GM23338 (cell line): Measurements from ENCODE around the gene KLHL36. TPM values are rescaled to one million over a fixed set of nuclear protein-coding genes. Genes with fewer than 3 reads are reported as not detected.

Source experiments
- ATAC-seq: fragments of 200-7000 bp; cut with Tn5 transposase; 3 replicates; pipeline ENCODE4 v1.9.1; 2020
- DNase-seq: peaks from one replicate; pipeline ENCODE4 v3.0.0-alpha.2; 2015; ENCODE audit warnings: low spot score
- H2AFZ ChIP-seq: fragments of 200-600 bp; sonication (generic); 2 replicates; pipeline ENCODE4 v1.8.0; 2016; ENCODE audit warnings: antibody characterized with exemption, mild to moderate bottlenecking, moderate library complexity
- H3F3A ChIP-seq: fragments of 200-600 bp; sonication (generic); replicated peaks from 2 replicates; pipeline ENCODE4 v1.8.0; 2017; ENCODE audit warnings: antibody characterized with exemption, mixed run types, low read depth
- H3K27ac ChIP-seq: fragments of 200-600 bp; sonication (generic); 2 replicates; pipeline ENCODE4 v1.6.1; 2016; ENCODE audit warnings: low read depth
- H3K27me3 ChIP-seq: fragments of 200-600 bp; sonication (generic); 2 replicates; pipeline ENCODE4 v1.8.0; 2016; ENCODE audit warnings: mild to moderate bottlenecking, mixed run types, moderate library complexity; ENCODE audit not compliant: insufficient read depth
- H3K36me3 ChIP-seq: fragments of 200-600 bp; sonication (generic); 2 replicates; pipeline ENCODE4 v1.8.0; 2016; ENCODE audit warnings: mild to moderate bottlenecking; ENCODE audit not compliant: insufficient read depth
- H3K4me1 ChIP-seq: fragments of 200-600 bp; sonication (generic); 2 replicates; pipeline ENCODE4 v1.8.0; 2016; ENCODE audit warnings: mild to moderate bottlenecking, moderate library complexity; ENCODE audit not compliant: insufficient read depth
- H3K4me2 ChIP-seq: fragments of 200-600 bp; sonication (generic); 2 replicates; pipeline ENCODE4 v1.7.1; 2017; ENCODE audit warnings: mixed run types
- H3K4me3 ChIP-seq: fragments of 200-600 bp; sonication (generic); 2 replicates; pipeline ENCODE4 v1.6.1; 2016; ENCODE audit warnings: mixed run types
- H3K79me2 ChIP-seq: fragments of 200-600 bp; sonication (generic); replicated peaks from 2 replicates; pipeline ENCODE4 v1.8.0; 2017; ENCODE audit warnings: mild to moderate bottlenecking; ENCODE audit not compliant: insufficient read depth
- H3K9me2 ChIP-seq: fragments of 200-600 bp; sonication (generic); 2 replicates; pipeline ENCODE4 v1.8.0; 2017; ENCODE audit not compliant: insufficient read depth
- H4K20me1 ChIP-seq: fragments of 200-600 bp; sonication (generic); replicated peaks from 2 replicates; pipeline ENCODE4 v1.8.0; 2017; ENCODE audit warnings: mild to moderate bottlenecking; ENCODE audit not compliant: insufficient read depth
- H3K27ac Mint-ChIP-seq: 2 replicates; pipeline ENCODE4 v1.8.0; 2020; ENCODE audit warnings: inconsistent platforms, mild to moderate bottlenecking, moderate library complexity, mixed read lengths
- H3K27me3 Mint-ChIP-seq: 3 replicates; pipeline ENCODE4 v1.8.0; 2022; ENCODE audit warnings: low read depth, mild to moderate bottlenecking, moderate library complexity, mixed read lengths, inconsistent platforms; ENCODE audit not compliant: insufficient read depth, poor library complexity
- H3K36me3 Mint-ChIP-seq: 3 replicates; pipeline ENCODE4 v1.8.0; 2021; ENCODE audit warnings: low read depth, mild to moderate bottlenecking, inconsistent platforms, moderate library complexity, mixed read lengths
- H3K4me1 Mint-ChIP-seq: 3 replicates; pipeline ENCODE4 v1.8.0; 2020; ENCODE audit warnings: mild to moderate bottlenecking, inconsistent platforms, mixed read lengths
- H3K4me3 Mint-ChIP-seq: 3 replicates; pipeline ENCODE4 v1.8.0; 2021; ENCODE audit warnings: moderate library complexity, mild to moderate bottlenecking, inconsistent platforms, mixed read lengths
- H3K9me3 Mint-ChIP-seq: 3 replicates; pipeline ENCODE4 v1.8.0; 2020; ENCODE audit warnings: moderate library complexity, mild to moderate bottlenecking, inconsistent platforms, mixed read lengths
- CREB1 ChIP-seq: fragments of 250-450 bp; sonication (Bioruptor Pico); IDR thresholded peaks from 2 replicates; pipeline ENCODE4 v1.5.0; 2020; ENCODE audit warnings: low read depth, mild to moderate bottlenecking, moderate library complexity
- EZH2 ChIP-seq: fragments of 200-600 bp; sonication (generic); IDR thresholded peaks from one replicate; pipeline ENCODE4 v1.8.0; 2017; ENCODE audit warnings: antibody characterized with exemption, mild to moderate bottlenecking, low read depth; ENCODE audit not compliant: unreplicated experiment
- EZH2phosphoT487 ChIP-seq: fragments of 200-600 bp; sonication (generic); IDR thresholded peaks from one replicate; pipeline ENCODE4 v1.8.1; 2018; ENCODE audit warnings: antibody characterized with exemption; ENCODE audit not compliant: unreplicated experiment
- JUNB ChIP-seq: IDR thresholded peaks from one replicate; pipeline ENCODE4 v1.6.1; 2016; ENCODE audit warnings: antibody characterized with exemption; ENCODE audit not compliant: unreplicated experiment
- NANOG ChIP-seq: IDR thresholded peaks from 2 replicates; pipeline ENCODE4 v1.6.1; 2016; ENCODE audit warnings: antibody characterized with exemption, borderline replicate concordance
- POLR2AphosphoS5 ChIP-seq: IDR thresholded peaks from 2 replicates; pipeline ENCODE4 v1.6.1; 2016; ENCODE audit warnings: antibody characterized with exemption, low read depth
- STAT1 ChIP-seq: IDR thresholded peaks from one replicate; pipeline ENCODE4 v1.6.1; 2016; ENCODE audit warnings: antibody characterized with exemption; ENCODE audit not compliant: unreplicated experiment
- ZNF114 ChIP-seq: fragments of 250-450 bp; sonication (Bioruptor Pico); IDR thresholded peaks from 2 replicates; pipeline ENCODE4 v1.5.0; 2020; ENCODE audit warnings: mild to moderate bottlenecking, moderate library complexity
- ZNF331 ChIP-seq: fragments of 250-450 bp; sonication (Bioruptor Pico); IDR thresholded peaks from 2 replicates; pipeline ENCODE4 v1.5.0; 2020; ENCODE audit warnings: low read depth, mild to moderate bottlenecking, moderate library complexity
- polyA plus RNA-seq: library from polyadenylated mRNA; unstranded; fragments of >200 nt; fragmentation: Nextera tagmentation; extraction: Ambion mirVana; gene quantifications from 2 replicates; pipeline ENCODE4 v1.2.1, GENCODE V29; 2016
- total RNA-seq: library from RNA; depleted of rRNA; stranded (reverse); fragments of >200 nt; shearing (Covaris generic); gene quantifications from 2 replicates; pipeline ENCODE4 v1.2.3, GENCODE V29; 2014
- TF ChIP-seq, protein P1 (sequence below), 2 experiments: fragments of 200-600 bp in 1 of 2; sonication (generic) in 1 of 2; conservative IDR thresholded peaks; 2 replicates each; pipeline versions ENCODE4 v1.5.1 to v1.6.1; 2016 to 2017; ENCODE audit warnings: antibody characterized with exemption in 2 of 2, low read depth in 2 of 2, mild to moderate bottlenecking in 2 of 2, moderate library complexity in 1 of 2
- TF ChIP-seq, protein P2 (sequence below): IDR thresholded peaks from one replicate; pipeline ENCODE4 v1.6.1; 2018; ENCODE audit warnings: antibody characterized with exemption; ENCODE audit not compliant: unreplicated experiment
- TF ChIP-seq, protein P3 (sequence below): IDR thresholded peaks from 2 replicates; pipeline ENCODE4 v1.6.1; 2016; ENCODE audit warnings: antibody characterized with exemption

KLHL36 gene
- total and polyA plus RNA-seq, 2 experiments from 2014 or later = 13.4 to 70.4 TPM

DNA sequence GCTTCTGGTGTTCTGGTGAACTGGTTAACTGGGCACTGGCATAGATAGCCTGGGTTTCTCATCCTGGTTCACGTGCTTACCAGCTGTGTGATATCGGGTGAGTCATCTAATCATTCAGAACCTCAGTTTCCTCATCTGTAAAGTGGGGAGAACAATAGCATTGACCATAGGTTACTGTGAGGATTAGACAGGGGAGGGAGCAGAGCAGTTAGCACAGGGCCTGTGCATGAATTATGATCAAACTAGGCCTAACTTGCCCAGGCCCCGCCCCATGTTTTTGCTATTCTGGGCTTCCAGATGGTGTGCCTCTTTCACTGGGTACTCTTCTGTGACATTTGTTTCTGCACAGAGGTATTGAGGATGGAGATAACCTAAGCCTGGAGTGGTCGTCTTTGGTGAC lies 4.6 kb upstream of the KLHL36 start:
- DNase-seq (no peak), ATAC-seq (no peak)
- H4K20me1 ChIP-seq = no peaks in the 10 kb centered on the region
- no peaks in the 10 kb centered on the region for H3K27me3 Mint-ChIP-seq
- H3K4me3 ChIP-seq = no peak overlapping the region
- H3K4me1 Mint-ChIP-seq = peaks cover 13% of the 10 kb centered on the region
- no peak overlapping the region for H3K27ac ChIP-seq
- H2AFZ ChIP-seq = no peak overlapping the region
- no peaks in the 10 kb centered on the region for H3K36me3 ChIP-seq
- H3K4me3 Mint-ChIP-seq = no peak overlapping the region
- peaks cover 6% of the 10 kb centered on the region for H3K27me3 ChIP-seq
- no peaks in the 10 kb centered on the region for H3K4me1 ChIP-seq
- H3K9me3 Mint-ChIP-seq = no peaks in the 10 kb centered on the region
- H3F3A ChIP-seq = peaks cover 6% of the 10 kb centered on the region
- peaks cover 3% of the 10 kb centered on the region; the same call in 1 of the 3 replicates for H3K36me3 Mint-ChIP-seq
- TF ChIP-seq, protein P1, sequence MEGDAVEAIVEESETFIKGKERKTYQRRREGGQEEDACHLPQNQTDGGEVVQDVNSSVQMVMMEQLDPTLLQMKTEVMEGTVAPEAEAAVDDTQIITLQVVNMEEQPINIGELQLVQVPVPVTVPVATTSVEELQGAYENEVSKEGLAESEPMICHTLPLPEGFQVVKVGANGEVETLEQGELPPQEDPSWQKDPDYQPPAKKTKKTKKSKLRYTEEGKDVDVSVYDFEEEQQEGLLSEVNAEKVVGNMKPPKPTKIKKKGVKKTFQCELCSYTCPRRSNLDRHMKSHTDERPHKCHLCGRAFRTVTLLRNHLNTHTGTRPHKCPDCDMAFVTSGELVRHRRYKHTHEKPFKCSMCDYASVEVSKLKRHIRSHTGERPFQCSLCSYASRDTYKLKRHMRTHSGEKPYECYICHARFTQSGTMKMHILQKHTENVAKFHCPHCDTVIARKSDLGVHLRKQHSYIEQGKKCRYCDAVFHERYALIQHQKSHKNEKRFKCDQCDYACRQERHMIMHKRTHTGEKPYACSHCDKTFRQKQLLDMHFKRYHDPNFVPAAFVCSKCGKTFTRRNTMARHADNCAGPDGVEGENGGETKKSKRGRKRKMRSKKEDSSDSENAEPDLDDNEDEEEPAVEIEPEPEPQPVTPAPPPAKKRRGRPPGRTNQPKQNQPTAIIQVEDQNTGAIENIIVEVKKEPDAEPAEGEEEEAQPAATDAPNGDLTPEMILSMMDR (conservative IDR thresholded peaks at IDR 0.05; ENCODE audit: low read depth in 2 of 2) = no peak
- TF ChIP-seq ZNF331 (CRISPR knock-in tag) (no peak), JUNB (no peak), ZNF114 (CRISPR knock-in tag) (no peak), NANOG (no peak), EZH2phosphoT487 (no peak), CREB1 (CRISPR knock-in tag) (no peak), EZH2 (no peak), STAT1 (no peak), POLR2AphosphoS5 (no peak)
- TF ChIP-seq, protein P2, sequence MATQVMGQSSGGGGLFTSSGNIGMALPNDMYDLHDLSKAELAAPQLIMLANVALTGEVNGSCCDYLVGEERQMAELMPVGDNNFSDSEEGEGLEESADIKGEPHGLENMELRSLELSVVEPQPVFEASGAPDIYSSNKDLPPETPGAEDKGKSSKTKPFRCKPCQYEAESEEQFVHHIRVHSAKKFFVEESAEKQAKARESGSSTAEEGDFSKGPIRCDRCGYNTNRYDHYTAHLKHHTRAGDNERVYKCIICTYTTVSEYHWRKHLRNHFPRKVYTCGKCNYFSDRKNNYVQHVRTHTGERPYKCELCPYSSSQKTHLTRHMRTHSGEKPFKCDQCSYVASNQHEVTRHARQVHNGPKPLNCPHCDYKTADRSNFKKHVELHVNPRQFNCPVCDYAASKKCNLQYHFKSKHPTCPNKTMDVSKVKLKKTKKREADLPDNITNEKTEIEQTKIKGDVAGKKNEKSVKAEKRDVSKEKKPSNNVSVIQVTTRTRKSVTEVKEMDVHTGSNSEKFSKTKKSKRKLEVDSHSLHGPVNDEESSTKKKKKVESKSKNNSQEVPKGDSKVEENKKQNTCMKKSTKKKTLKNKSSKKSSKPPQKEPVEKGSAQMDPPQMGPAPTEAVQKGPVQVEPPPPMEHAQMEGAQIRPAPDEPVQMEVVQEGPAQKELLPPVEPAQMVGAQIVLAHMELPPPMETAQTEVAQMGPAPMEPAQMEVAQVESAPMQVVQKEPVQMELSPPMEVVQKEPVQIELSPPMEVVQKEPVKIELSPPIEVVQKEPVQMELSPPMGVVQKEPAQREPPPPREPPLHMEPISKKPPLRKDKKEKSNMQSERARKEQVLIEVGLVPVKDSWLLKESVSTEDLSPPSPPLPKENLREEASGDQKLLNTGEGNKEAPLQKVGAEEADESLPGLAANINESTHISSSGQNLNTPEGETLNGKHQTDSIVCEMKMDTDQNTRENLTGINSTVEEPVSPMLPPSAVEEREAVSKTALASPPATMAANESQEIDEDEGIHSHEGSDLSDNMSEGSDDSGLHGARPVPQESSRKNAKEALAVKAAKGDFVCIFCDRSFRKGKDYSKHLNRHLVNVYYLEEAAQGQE = no peak
- TF ChIP-seq, protein P3, sequence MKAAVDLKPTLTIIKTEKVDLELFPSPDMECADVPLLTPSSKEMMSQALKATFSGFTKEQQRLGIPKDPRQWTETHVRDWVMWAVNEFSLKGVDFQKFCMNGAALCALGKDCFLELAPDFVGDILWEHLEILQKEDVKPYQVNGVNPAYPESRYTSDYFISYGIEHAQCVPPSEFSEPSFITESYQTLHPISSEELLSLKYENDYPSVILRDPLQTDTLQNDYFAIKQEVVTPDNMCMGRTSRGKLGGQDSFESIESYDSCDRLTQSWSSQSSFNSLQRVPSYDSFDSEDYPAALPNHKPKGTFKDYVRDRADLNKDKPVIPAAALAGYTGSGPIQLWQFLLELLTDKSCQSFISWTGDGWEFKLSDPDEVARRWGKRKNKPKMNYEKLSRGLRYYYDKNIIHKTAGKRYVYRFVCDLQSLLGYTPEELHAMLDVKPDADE = no peak
- H3K27ac Mint-ChIP-seq = no peak overlapping the region
- no peaks in the 10 kb centered on the region for H3K9me2 ChIP-seq
- H3K4me2 ChIP-seq = no peak overlapping the region
- no peaks in the 10 kb centered on the region for H3K79me2 ChIP-seq
